HepG2 (cell line): ENCODE measurements around the gene BPIFB4. TPM values are rescaled to one million over a fixed set of nuclear protein-coding genes. Genes with fewer than 3 reads are reported as not detected.

Experiments used
- ATAC-seq: fragments of 200-7000 bp; cut with Tn5 transposase; 3 replicates; pipeline ENCODE4 v1.9.1; 2020; ENCODE audit warnings: mild to moderate bottlenecking, moderate library complexity
- BruUV-seq: library from RNA; stranded (reverse); fragments of 400-500 nt; replicated peaks from 2 replicates; lab custom pipeline; 2021; lab: Mats Ljungman, UMichigan
- CTCF ChIA-PET: fragments of 300-600 bp; formaldehyde crosslinking; extraction: SDS; loops from one replicate; lab custom pipeline; 2021; ENCODE audit warnings: low total read pairs, inconsistent platforms, low intra/inter-chr PET ratio; lab: Yijun Ruan, JAX
- POLR2A ChIA-PET: fragments of 350-600 bp; sonication (Branson Sonifier 250); formaldehyde crosslinking; loops from one replicate; lab custom pipeline; 2020; ENCODE audit warnings: antibody characterized with exemption, inconsistent platforms; lab: Yijun Ruan, JAX
- DNase-seq: peaks from one replicate; pipeline ENCODE4 v3.0.0-alpha.2; 2015; ENCODE audit warnings: low spot score
- FAIRE-seq: peaks from 3 replicates; lab custom pipeline; 2011; peaks lifted over from hg19 to GRCh38; lab: Jason Lieb, UNC
- H2AFZ ChIP-seq: one replicate; pipeline ENCODE4 v1.6.1; 2011; ENCODE audit warnings: low read length, inconsistent platforms
- H3K27ac ChIP-seq: fragments of 300-600 bp; 3 replicates; pipeline ENCODE4 v1.8.0; 2011; ENCODE audit warnings: mixed run types, mild to moderate bottlenecking, mixed read lengths, low read length, inconsistent platforms; ENCODE audit not compliant: insufficient read depth; ENCODE audit errors: extremely low read length
- H3K27me3 ChIP-seq, 2 experiments: fragments of 200-600 bp in 1 of 2; 2 replicates in 1 of 2; 3 replicates in 1 of 2; pipeline versions ENCODE4 v1.6.0 to v1.8.0; 2011; ENCODE audit warnings: low read length in 2 of 2, mild to moderate bottlenecking in 2 of 2, moderate library complexity in 2 of 2, inconsistent platforms in 1 of 2; ENCODE audit not compliant: insufficient read depth in 2 of 2, control insufficient read depth in 1 of 2
- H3K36me3 ChIP-seq, 2 experiments: fragments of 200-600 bp in 1 of 2; replicated peaks in 1 of 2; 2 replicates in 1 of 2; 3 replicates in 1 of 2; pipeline versions ENCODE4 v1.5.1 to v1.8.0; 2011; ENCODE audit warnings: low read length in 2 of 2, inconsistent platforms in 1 of 2; ENCODE audit not compliant: insufficient read depth in 2 of 2, control insufficient read depth in 1 of 2
- H3K4me1 ChIP-seq: 2 replicates; pipeline ENCODE4 v1.5.1; 2012; ENCODE audit warnings: low read length, inconsistent platforms; ENCODE audit not compliant: insufficient read depth
- H3K4me2 ChIP-seq: 2 replicates; pipeline ENCODE4 v1.6.0; 2011; ENCODE audit warnings: low read depth, low read length, inconsistent platforms
- H3K4me3 ChIP-seq, 3 experiments: fragments of 200-600 bp in 1 of 3; sonication (generic), shearing (Covaris generic) in 1 of 3; replicated peaks in 1 of 3; 2 replicates each; pipeline ENCODE4 v1.5.1; 2011 to 2016; ENCODE audit warnings: low read length in 3 of 3, inconsistent platforms in 2 of 3, low read depth in 2 of 3, mild to moderate bottlenecking in 2 of 3, control low read depth in 1 of 3, mixed read lengths in 1 of 3; ENCODE audit not compliant: insufficient read depth in 1 of 3
- H3K79me2 ChIP-seq: one replicate; pipeline ENCODE4 v1.6.1; 2011; ENCODE audit warnings: low read length, inconsistent platforms; ENCODE audit not compliant: insufficient read depth
- H3K9ac ChIP-seq: 2 replicates; pipeline ENCODE4 v1.6.0; 2011; ENCODE audit warnings: mild to moderate bottlenecking, low read depth, low read length, inconsistent platforms; ENCODE audit not compliant: insufficient read depth
- H3K9me3 ChIP-seq: 2 replicates; pipeline ENCODE4 v1.5.1; 2012; ENCODE audit warnings: mild to moderate bottlenecking, low read length
- H4K20me1 ChIP-seq: 2 replicates; pipeline ENCODE4 v1.6.0; 2011; ENCODE audit warnings: inconsistent platforms, mild to moderate bottlenecking, low read length, moderate library complexity; ENCODE audit not compliant: insufficient read depth
- ZNF225 ChIP-seq: sonication (generic); formaldehyde crosslinking; IDR thresholded peaks from 2 replicates; pipeline ENCODE4 v1.4.0; 2020; ENCODE audit warnings: mild to moderate bottlenecking, missing genetic modification reagents
- ZNF629 ChIP-seq: sonication (generic); formaldehyde crosslinking; conservative IDR thresholded peaks from 2 replicates; pipeline ENCODE4 v1.5.0; 2020; ENCODE audit warnings: missing genetic modification reagents
- ZNF768 ChIP-seq: sonication (generic); formaldehyde crosslinking; IDR thresholded peaks from 2 replicates; pipeline ENCODE4 v1.4.0; 2020; ENCODE audit warnings: missing genetic modification reagents
- WGBS: methylation state at CpG from one replicate; pipeline ENCODE4 v1.1.6; 2017; ENCODE audit warnings: low lambda C conversion rate; 5-methylcytosine and 5-hydroxymethylcytosine counted together
- in situ Hi-C: cut with HindIII; loops from 2 replicates; pipeline ENCODE4 v1.10.0; 2017; ENCODE audit warnings: low pct_unique_long_range_greater_than_20kb; ENCODE audit not compliant: extremely low pct_ligation_motif_present
- intact Hi-C: fragments of 100-400 bp; cut with micrococcal nuclease; formaldehyde crosslinking; loops from one replicate; pipeline ENCODE4 v1.10.0; 2022; ENCODE audit not compliant: unreplicated experiment
- polyA plus RNA-seq, 8 experiments: library from polyadenylated mRNA; depleted of rRNA in 3 of 8; stranded (reverse) in 7 of 8; unstranded in 1 of 8; fragments of >200 nt; fragmentation: Illumina TruSeq in 4 of 8; extraction: Trizol in 4 of 8; gene quantifications; 2 replicates each; pipeline versions ENCODE4 v1.2.1 to v1.2.3, GENCODE V29; 2011 to 2016; ENCODE audit warnings: low read depth in 4 of 8, missing spikeins in 1 of 8, mixed read lengths in 1 of 8; ENCODE audit not compliant: insufficient read depth in 1 of 8
- total RNA-seq, 5 experiments: library from RNA; depleted of rRNA; stranded (reverse); fragments of >200 nt; fragmentation: Illumina TruSeq; extraction: Trizol; gene quantifications; 2 replicates each; pipeline ENCODE4 v1.2.3, GENCODE V29; 2016; ENCODE audit warnings: low read depth in 1 of 5
- TF ChIP-seq, protein P1 (sequence below): sonication (generic); formaldehyde crosslinking; IDR thresholded peaks from 2 replicates; pipeline ENCODE4 v1.9.0; 2022; ENCODE audit warnings: missing genetic modification reagents, mild to moderate bottlenecking, borderline replicate concordance
- TF ChIP-seq, protein P2 (sequence below): sonication (generic); formaldehyde crosslinking; IDR thresholded peaks from 2 replicates; pipeline ENCODE4 v1.4.0; 2020; ENCODE audit warnings: missing genetic modification reagents, mild to moderate bottlenecking, borderline replicate concordance

BPIFB4 gene
- total and polyA plus RNA-seq, 2 of the 13 experiments (the other 11 are each of a cell fraction or from before 2014, with no cell fraction given), result 0.09 TPM; not detected in 1

DNA sequence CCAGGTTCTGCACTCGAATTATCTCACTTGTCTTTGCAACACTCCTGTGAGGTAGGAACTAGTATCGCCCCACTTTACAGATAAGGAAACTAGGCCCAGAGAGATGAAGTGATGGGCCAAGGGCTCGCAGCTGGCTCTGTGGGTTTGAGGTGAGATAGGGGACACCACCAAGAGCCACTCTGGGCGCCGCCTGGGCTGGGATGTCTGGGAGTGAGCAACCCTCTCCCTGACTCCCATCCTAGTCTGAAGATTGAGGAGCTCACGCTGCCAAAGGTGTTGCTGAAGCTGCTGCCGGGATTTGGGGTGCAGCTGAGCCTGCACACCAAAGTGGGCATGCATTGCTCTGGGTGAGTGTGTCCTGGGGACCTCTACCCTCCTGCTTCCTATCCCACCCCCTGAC is 20.3 kb upstream of the BPIFB4 start (continued):
- TF ChIP-seq, protein P1, sequence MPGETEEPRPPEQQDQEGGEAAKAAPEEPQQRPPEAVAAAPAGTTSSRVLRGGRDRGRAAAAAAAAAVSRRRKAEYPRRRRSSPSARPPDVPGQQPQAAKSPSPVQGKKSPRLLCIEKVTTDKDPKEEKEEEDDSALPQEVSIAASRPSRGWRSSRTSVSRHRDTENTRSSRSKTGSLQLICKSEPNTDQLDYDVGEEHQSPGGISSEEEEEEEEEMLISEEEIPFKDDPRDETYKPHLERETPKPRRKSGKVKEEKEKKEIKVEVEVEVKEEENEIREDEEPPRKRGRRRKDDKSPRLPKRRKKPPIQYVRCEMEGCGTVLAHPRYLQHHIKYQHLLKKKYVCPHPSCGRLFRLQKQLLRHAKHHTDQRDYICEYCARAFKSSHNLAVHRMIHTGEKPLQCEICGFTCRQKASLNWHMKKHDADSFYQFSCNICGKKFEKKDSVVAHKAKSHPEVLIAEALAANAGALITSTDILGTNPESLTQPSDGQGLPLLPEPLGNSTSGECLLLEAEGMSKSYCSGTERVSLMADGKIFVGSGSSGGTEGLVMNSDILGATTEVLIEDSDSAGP (CRISPR knock-in tag), result peak; percentile 2; the same call in 1 of the 2 replicates

DNA sequence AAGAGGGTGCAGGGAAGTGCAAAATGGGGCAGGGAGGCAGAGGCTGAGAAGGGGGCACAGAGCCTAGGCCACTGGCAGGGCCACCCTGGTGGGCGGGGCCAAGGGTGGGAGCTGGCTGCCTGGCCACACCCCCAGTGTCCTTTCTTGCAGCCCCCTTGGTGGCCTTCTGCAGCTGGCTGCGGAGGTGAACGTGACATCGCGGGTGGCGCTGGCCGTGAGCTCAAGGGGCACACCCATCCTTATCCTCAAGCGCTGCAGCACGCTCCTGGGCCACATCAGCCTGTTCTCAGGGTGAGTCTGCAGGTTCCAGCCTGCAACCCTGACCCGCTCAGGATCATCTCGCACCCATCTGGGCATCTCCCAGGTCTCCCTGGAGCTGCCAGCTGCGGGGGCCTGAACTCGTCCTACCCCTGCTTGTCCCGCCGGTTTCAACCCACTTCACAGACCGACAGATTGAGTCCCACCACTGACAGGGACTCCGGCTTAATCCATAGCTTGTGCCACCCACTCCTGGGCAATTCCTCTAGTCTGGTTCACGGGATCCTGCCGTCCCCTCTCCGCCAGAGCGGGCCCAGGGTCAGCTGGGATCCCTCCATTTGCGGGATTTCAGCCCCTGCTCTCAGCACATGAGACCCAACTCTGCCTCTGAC is 19.6 kb upstream of the BPIFB4 start:
- no peak for FAIRE-seq
- Histone ChIP-seq H3K9me3 (no peaks in the 10 kb centered on the region), H3K4me3 (no peak overlapping the region), H3K27ac (no peak overlapping the region), H3K79me2 (no peaks in the 10 kb centered on the region), H2AFZ (no peak overlapping the region), H4K20me1 (no peaks in the 10 kb centered on the region), H3K4me1 (no peaks in the 10 kb centered on the region), H3K36me3 (no peaks in the 10 kb centered on the region), H3K4me2 (no peak overlapping the region), H3K9ac (no peak overlapping the region), H3K27me3 (peaks cover 4 to 56% of the 10 kb centered on the region in 2 experiments; a peak in 3 of 5 replicates)
- in situ Hi-C loops, result no loop called here
- no peak for DNase-seq
- no peak for ATAC-seq
- BruUV-seq, result no TSS peak
- 50% methylated on average over 14 of the region's 22 CpGs for WGBS
- intact Hi-C loops, result no loop called here
- POLR2A ChIA-PET, result no interaction called here
- CTCF ChIA-PET, result no interaction called here
- TF ChIP-seq ZNF629, result peak; percentile 71
- TF ChIP-seq ZNF768 (CRISPR knock-in tag), result 0 out of 2 replicates have a peak, but pooled peaks have one; percentile 22
- TF ChIP-seq, protein P2, sequence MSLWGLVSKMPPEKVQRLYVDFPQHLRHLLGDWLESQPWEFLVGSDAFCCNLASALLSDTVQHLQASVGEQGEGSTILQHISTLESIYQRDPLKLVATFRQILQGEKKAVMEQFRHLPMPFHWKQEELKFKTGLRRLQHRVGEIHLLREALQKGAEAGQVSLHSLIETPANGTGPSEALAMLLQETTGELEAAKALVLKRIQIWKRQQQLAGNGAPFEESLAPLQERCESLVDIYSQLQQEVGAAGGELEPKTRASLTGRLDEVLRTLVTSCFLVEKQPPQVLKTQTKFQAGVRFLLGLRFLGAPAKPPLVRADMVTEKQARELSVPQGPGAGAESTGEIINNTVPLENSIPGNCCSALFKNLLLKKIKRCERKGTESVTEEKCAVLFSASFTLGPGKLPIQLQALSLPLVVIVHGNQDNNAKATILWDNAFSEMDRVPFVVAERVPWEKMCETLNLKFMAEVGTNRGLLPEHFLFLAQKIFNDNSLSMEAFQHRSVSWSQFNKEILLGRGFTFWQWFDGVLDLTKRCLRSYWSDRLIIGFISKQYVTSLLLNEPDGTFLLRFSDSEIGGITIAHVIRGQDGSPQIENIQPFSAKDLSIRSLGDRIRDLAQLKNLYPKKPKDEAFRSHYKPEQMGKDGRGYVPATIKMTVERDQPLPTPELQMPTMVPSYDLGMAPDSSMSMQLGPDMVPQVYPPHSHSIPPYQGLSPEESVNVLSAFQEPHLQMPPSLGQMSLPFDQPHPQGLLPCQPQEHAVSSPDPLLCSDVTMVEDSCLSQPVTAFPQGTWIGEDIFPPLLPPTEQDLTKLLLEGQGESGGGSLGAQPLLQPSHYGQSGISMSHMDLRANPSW (CRISPR knock-in tag), result no peak
- TF ChIP-seq ZNF225 (CRISPR knock-in tag), result 0 out of 2 replicates have a peak, but pooled peaks have one; percentile 8
